OCI-LY7 (cell line): ENCODE measurements around the gene PRR35. TPM values are rescaled to one million over a fixed set of nuclear protein-coding genes. Genes with fewer than 3 reads are reported as not detected.

Experiments used
- BruUV-seq: library from RNA; stranded (reverse); fragments of 400-500 nt; replicated peaks from 2 replicates; lab custom pipeline; 2021; lab: Mats Ljungman, UMichigan
- CTCF ChIA-PET: fragments of 300-600 bp; sonication (Branson Sonifier 250); formaldehyde crosslinking; loops from one replicate; lab custom pipeline; 2022; ENCODE audit warnings: antibody characterized with exemption; ENCODE audit not compliant: unreplicated experiment; lab: Charles Lee
- POLR2A ChIA-PET: fragments of 300-600 bp; sonication (Branson Sonifier 250); formaldehyde crosslinking; loops from one replicate; lab custom pipeline; 2022; ENCODE audit warnings: antibody characterized with exemption; lab: Charles Lee
- DNase-seq: peaks from one replicate; pipeline ENCODE4 v3.0.0-alpha.2; 2015; ENCODE audit warnings: low spot score
- H2AFZ ChIP-seq: fragments of 200-600 bp; sonication (generic), shearing (Covaris generic); 2 replicates; pipeline ENCODE4 v1.6.1; 2014; ENCODE audit warnings: mild to moderate bottlenecking, antibody characterized with exemption, low read length, moderate library complexity
- H3K27ac ChIP-seq: fragments of 200-600 bp; sonication (generic); 2 replicates; pipeline ENCODE4 v1.5.1; 2014; ENCODE audit warnings: mixed run types, low read depth, mild to moderate bottlenecking, moderate library complexity, low read length, inconsistent platforms; ENCODE audit not compliant: poor library complexity, severe bottlenecking
- H3K36me3 ChIP-seq: fragments of 200-600 bp; sonication (generic); 2 replicates; pipeline ENCODE4 v1.6.1; 2014; ENCODE audit warnings: mild to moderate bottlenecking, antibody characterized with exemption, low read length, moderate library complexity, mixed read lengths; ENCODE audit not compliant: insufficient read depth
- H3K4me1 ChIP-seq: fragments of 200-600 bp; sonication (generic); 2 replicates; pipeline ENCODE4 v1.5.1; 2014; ENCODE audit warnings: mild to moderate bottlenecking, low read length; ENCODE audit not compliant: insufficient read depth, poor library complexity, severe bottlenecking
- H3K4me2 ChIP-seq: fragments of 200-600 bp; sonication (generic); 2 replicates; pipeline ENCODE4 v1.6.1; 2014; ENCODE audit warnings: mild to moderate bottlenecking, low read length
- H3K4me3 ChIP-seq: fragments of 200-600 bp; sonication (generic); 2 replicates; pipeline ENCODE4 v1.5.1; 2014; ENCODE audit warnings: mild to moderate bottlenecking, low read depth, low read length; ENCODE audit not compliant: poor library complexity, severe bottlenecking
- H3K79me2 ChIP-seq: fragments of 200-600 bp; sonication (generic); 2 replicates; pipeline ENCODE4 v1.6.1; 2016; ENCODE audit warnings: low read depth, mild to moderate bottlenecking, low read length, moderate library complexity, mixed read lengths; ENCODE audit not compliant: insufficient read depth
- H3K9me2 ChIP-seq: fragments of 200-600 bp; sonication (generic); 2 replicates; pipeline ENCODE4 v1.6.1; 2016; ENCODE audit warnings: mild to moderate bottlenecking, low read length, mixed read lengths; ENCODE audit not compliant: insufficient read depth
- H3K9me3 ChIP-seq: fragments of 200-600 bp; sonication (generic); 2 replicates; pipeline ENCODE4 v1.6.1; 2014; ENCODE audit warnings: mild to moderate bottlenecking, mixed run types, low read length, mixed read lengths
- H4K20me1 ChIP-seq: fragments of 200-600 bp; sonication (generic); 2 replicates; pipeline ENCODE4 v1.6.1; 2014; ENCODE audit warnings: mild to moderate bottlenecking, antibody characterized with exemption, low read length, moderate library complexity, mixed read lengths; ENCODE audit not compliant: insufficient read depth
- CTCF ChIP-seq: fragments of 200-600 bp; sonication (generic); conservative IDR thresholded peaks from 2 replicates; pipeline ENCODE4 v1.5.1; 2014; ENCODE audit warnings: mild to moderate bottlenecking, antibody characterized with exemption, low read length, moderate library complexity, mixed read lengths
- EZH2phosphoT487 ChIP-seq: fragments of 200-600 bp; sonication (generic); IDR thresholded peaks from 2 replicates; pipeline ENCODE4 v1.6.1; 2018; ENCODE audit warnings: low read depth, borderline replicate concordance, mild to moderate bottlenecking, mixed run types, antibody characterized with exemption, low read length, moderate library complexity, mixed read lengths
- intact Hi-C: fragments of 100-400 bp; cut with micrococcal nuclease; formaldehyde crosslinking; loops from one replicate; pipeline ENCODE4 v1.10.0; 2022; ENCODE audit not compliant: unreplicated experiment
- total RNA-seq, 2 experiments: library from RNA; depleted of rRNA in 1 of 2; stranded (reverse); fragments of >200 nt in 1 of 2; shearing (Covaris generic) in 1 of 2; gene quantifications; 2 replicates each; pipeline ENCODE4 v1.2.3, GENCODE V29; 2014 to 2022

Gene PRR35
- total RNA-seq, 2 experiments from 2014 or later: not detected

GRCh38 chr16:520847-521246 lies 39.3 kb upstream of the PRR35 start:
- peaks cover 4% of the 10 kb centered on the region; the same call in 1 of the 2 replicates for H3K36me3 ChIP-seq
- CTCF ChIA-PET: no interaction called here

DNA sequence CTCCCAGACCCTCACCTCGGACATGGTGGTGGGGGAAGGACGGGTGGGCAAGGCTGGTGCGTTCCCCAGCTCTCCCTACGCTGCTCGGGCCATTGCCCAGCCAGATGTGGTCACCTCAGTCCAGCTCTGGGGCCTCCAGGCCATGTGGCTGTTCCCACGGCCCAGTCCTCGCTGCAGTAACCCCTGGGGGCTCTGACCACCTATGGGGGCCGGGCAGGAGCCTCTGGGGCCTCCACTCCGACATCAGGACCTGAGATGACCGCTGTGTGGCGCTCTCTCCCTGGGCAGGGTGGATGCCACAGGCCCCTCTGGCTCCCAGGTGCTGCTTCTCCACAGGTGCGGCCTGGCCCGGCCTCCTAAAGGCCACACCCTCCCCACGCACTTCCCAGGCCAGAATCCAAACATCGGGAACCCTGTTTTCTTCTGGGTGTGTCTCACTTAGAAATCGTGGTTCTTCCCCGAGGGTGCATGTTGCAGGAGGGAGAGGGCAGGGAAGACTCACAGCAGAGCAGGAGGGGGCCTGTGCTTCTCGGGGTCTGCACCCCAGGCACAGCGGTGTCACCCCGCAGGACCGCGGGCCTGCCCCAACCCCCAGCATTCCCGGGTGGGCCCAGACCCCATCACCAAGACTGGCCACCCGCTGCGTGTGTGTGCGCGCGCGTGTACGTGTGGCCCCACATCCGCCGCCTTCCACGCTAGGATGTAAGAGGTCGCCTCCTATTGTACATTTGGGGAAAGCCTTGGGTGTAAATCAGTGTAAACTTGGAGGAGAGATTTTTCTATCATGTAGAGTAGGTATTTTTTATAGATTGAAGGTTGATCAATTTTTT lies 38.6 kb upstream of the PRR35 start:
- no peaks in the 10 kb centered on the region for H3K9me3 ChIP-seq
- no peaks in the 10 kb centered on the region for H3K9me2 ChIP-seq
- no peak for TF ChIP-seq EZH2phosphoT487
- TF ChIP-seq CTCF: no peak
- ChIA-PET CTCF (no interaction called here), POLR2A (no interaction called here)
- no TSS peak for BruUV-seq
- no peak overlapping the region for H3K4me3 ChIP-seq
- H3K4me2 ChIP-seq: no peak overlapping the region
- no peak overlapping the region for H3K27ac ChIP-seq
- H3K79me2 ChIP-seq: peaks cover 2% of the 10 kb centered on the region; the same call in 1 of the 2 replicates
- H4K20me1 ChIP-seq: no peaks in the 10 kb centered on the region
- DNase-seq: no peak
- H3K36me3 ChIP-seq: peaks cover 4% of the 10 kb centered on the region; the same call in 1 of the 2 replicates
- H3K4me1 ChIP-seq: peaks cover 15% of the 10 kb centered on the region
- intact Hi-C loops: no loop called here
- H2AFZ ChIP-seq: no peak overlapping the region

More at GRCh38 chr16:520847-521246, 39.3 kb upstream of the PRR35 start:
- Histone ChIP-seq H3K9me2 (no peaks in the 10 kb centered on the region), H3K4me3 (no peak overlapping the region), H3K4me1 (peaks cover 8% of the 10 kb centered on the region), H3K9me3 (no peaks in the 10 kb centered on the region), H3K27ac (no peak overlapping the region), H4K20me1 (no peaks in the 10 kb centered on the region), H3K79me2 (no peaks in the 10 kb centered on the region), H3K4me2 (no peak overlapping the region), H2AFZ (no peak overlapping the region)
- POLR2A ChIA-PET: no interaction called here
- intact Hi-C loops: no loop called here
- DNase-seq: no peak
- TF ChIP-seq EZH2phosphoT487 (no peak), CTCF (no peak)
- BruUV-seq: TSS peak; percentile 69
